Thyroid gland (tissue), 4 donors: ENCODE results near the gene KLHL25. TPM values are rescaled to one million over a fixed set of nuclear protein-coding genes. Genes with fewer than 3 reads are reported as not detected.
A peak's percentile ranks its signal among the peaks of the same experiment; 100 is the strongest.

Experiments
- DNase-seq, 2 donors: peaks; one replicate each; pipeline ENCODE4 v3.0.0-alpha.2; 2019
- H3K27ac ChIP-seq, 3 donors: fragments of 200-600 bp; sonication (generic); 1 replicate in 2 of 3; 2 replicates in 1 of 3; pipeline ENCODE4 v1.5.1; 2016 to 2019; ENCODE audit warnings: mild to moderate bottlenecking in 1 of 3, moderate library complexity in 1 of 3
- H3K27me3 ChIP-seq: fragments of 200-600 bp; sonication (generic); one replicate; pipeline ENCODE4 v1.5.1; 2019
- H3K36me3 ChIP-seq, 2 donors: fragments of 200-600 bp; sonication (generic); one replicate each; pipeline ENCODE4 v1.5.1; 2016 to 2019
- H3K4me1 ChIP-seq, 2 donors: fragments of 200-600 bp; sonication (generic); one replicate each; pipeline ENCODE4 v1.5.1; 2017 to 2019
- H3K4me3 ChIP-seq, 3 donors: fragments of 200-600 bp; sonication (generic); replicated peaks in 1 of 3; 1 replicate in 2 of 3; 2 replicates in 1 of 3; pipeline ENCODE4 v1.5.1; 2016; ENCODE audit warnings: mild to moderate bottlenecking in 1 of 3
- H3K9me3 ChIP-seq: fragments of 200-600 bp; sonication (generic); one replicate; pipeline ENCODE4 v1.5.1; 2017
- POLR2A ChIP-seq, 2 donors: fragments of 450-650 bp; IDR thresholded peaks; one replicate each; pipeline ENCODE4 v1.6.1; 2017; ENCODE audit warnings: antibody characterized with exemption in 2 of 2, mild to moderate bottlenecking in 2 of 2, moderate library complexity in 1 of 2
- WGBS, 2 donors: methylation state at CpG; one replicate each; pipeline ENCODE4 v1.1.5; 2017; 5-methylcytosine and 5-hydroxymethylcytosine counted together
- intact Hi-C: fragments of 100-400 bp; cut with DNase I; formaldehyde crosslinking; loops from one replicate; pipeline ENCODE4 v1.15.1; 2023
- total RNA-seq, 4 donors: library from RNA; depleted of rRNA; stranded (reverse); fragments of >200 nt; gene quantifications; one replicate each; pipeline ENCODE4 v1.2.3, GENCODE V29; 2016
- TF ChIP-seq, protein P1 (sequence below), 6 experiments: fragments of 200-600 bp in 3 of 6; fragments of 450-650 bp in 3 of 6; sonication (generic) in 3 of 6; IDR thresholded peaks; one replicate each; pipeline ENCODE4 v1.5.1; 2016 to 2019; ENCODE audit warnings: antibody characterized with exemption in 6 of 6, mild to moderate bottlenecking in 2 of 6, inconsistent platforms in 1 of 6, moderate library complexity in 1 of 6

The KLHL25 gene
- total RNA-seq, 4 donors from 2014 or later: 4.2 to 8.8 (median 4.8) TPM

DNA sequence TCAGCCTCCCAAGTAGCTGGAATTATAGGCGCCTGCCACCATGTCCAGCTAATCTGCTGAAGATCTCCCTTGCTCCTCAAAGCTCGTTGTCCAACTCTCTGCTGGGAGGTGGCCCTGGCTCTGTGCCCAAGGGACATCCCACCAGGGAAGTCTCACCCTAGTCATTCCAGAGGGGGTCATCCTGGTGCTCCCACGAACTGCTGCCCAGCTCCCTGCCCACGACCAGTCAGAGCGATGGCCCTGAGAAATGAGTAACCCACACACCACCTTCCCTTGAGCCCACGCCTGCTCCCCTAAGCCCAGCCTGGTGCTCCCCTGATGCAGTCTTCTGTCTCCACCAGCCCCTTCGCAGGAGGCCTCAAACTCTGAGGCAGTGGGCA, 5.2 kb downstream of the KLHL25 start:
- Histone ChIP-seq H3K4me3 (no peak overlapping the region), H3K27me3 (no peaks in the 10 kb centered on the region), H3K4me1 (peaks cover 27 to 57% of the 10 kb centered on the region in 2 donors), H3K9me3 (no peaks in the 10 kb centered on the region), H3K36me3 (no peaks in the 10 kb centered on the region), H3K27ac (no peak overlapping the region)
- no peak for TF ChIP-seq POLR2A (IDR thresholded peaks at IDR 0.05)
- TF ChIP-seq, protein P1, sequence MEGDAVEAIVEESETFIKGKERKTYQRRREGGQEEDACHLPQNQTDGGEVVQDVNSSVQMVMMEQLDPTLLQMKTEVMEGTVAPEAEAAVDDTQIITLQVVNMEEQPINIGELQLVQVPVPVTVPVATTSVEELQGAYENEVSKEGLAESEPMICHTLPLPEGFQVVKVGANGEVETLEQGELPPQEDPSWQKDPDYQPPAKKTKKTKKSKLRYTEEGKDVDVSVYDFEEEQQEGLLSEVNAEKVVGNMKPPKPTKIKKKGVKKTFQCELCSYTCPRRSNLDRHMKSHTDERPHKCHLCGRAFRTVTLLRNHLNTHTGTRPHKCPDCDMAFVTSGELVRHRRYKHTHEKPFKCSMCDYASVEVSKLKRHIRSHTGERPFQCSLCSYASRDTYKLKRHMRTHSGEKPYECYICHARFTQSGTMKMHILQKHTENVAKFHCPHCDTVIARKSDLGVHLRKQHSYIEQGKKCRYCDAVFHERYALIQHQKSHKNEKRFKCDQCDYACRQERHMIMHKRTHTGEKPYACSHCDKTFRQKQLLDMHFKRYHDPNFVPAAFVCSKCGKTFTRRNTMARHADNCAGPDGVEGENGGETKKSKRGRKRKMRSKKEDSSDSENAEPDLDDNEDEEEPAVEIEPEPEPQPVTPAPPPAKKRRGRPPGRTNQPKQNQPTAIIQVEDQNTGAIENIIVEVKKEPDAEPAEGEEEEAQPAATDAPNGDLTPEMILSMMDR (IDR thresholded peaks at IDR 0.05): no peak
- intact Hi-C loops: no loop called here
- no peak for DNase-seq
- WGBS, 2 donors: 82% methylated on average over 7 of the region's 7 CpGs

DNA sequence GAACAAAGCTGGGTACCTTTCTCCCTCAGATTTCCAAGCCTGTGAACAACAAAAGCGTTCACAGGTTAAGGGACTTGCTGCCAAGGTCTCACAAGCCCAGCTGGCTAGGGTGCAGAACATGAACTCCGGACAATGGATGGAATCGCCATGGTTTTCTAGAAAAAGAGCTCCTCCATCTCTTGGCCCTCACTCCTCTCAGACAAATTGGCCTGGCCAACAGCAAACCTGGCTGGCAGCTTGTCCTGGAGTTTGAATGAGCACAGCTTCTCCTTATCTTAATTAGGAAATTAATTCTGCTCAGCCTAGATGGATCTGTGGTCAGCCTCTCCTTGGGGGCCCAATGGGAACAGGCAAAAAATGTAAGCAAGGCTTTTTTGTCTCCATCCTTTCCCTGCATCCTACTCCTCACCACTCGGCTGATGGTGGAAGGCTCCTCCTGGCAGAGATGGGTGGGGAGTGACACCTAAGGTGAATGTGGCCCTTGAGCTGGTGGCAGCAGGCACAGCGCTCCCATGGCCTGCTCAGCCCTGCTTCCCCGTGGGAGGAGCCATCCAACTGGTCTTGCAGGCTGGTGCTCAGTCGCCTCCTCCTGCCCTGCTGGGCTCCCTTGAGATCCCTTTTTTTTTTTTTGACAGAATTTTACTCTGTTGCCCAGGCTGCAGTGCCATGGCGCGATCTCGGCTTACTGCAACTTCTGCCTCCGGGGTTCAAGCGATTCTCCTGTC, 5.8 kb downstream of the KLHL25 start:
- intact Hi-C loops: no loop called here
- TF ChIP-seq POLR2A (IDR thresholded peaks at IDR 0.05): no peak
- TF ChIP-seq, protein P1 (IDR thresholded peaks at IDR 0.05): peak in 1 of 6 experiments; percentile 32
- Histone ChIP-seq H3K27ac (no peak overlapping the region), H3K4me3 (no peak overlapping the region), H3K4me1 (peaks cover 27 to 59% of the 10 kb centered on the region in 2 donors), H3K36me3 (no peaks in the 10 kb centered on the region), H3K9me3 (no peaks in the 10 kb centered on the region), H3K27me3 (no peaks in the 10 kb centered on the region)
- peak; percentile 79 to 83 for DNase-seq
- WGBS, 2 donors: 53 to 62% methylated on average over 12 of the region's 12 CpGs

DNA sequence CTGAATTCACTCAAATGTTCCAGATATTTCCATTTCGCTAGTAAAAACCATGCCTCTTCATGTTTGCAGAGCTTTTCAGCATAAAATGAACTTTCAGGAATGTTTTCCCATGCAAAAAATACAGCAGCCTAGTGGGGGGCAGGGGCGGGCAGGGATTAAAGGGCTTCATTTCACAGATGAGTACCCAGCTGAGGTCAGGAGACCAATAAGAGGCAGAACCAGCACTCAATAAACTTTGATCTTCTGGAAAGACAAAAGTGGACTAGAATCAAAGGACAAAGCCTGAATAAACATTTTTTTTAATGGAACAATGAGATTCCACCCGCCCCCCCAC, 8.0 kb downstream of the KLHL25 start:
- TF ChIP-seq POLR2A (IDR thresholded peaks at IDR 0.05): no peak
- TF ChIP-seq, protein P1 (IDR thresholded peaks at IDR 0.05): no peak
- no peaks in the 10 kb centered on the region for H3K36me3 ChIP-seq
- peaks cover 27 to 41% of the 10 kb centered on the region in 2 donors for H3K4me1 ChIP-seq
- no peak for DNase-seq
- H3K27me3 ChIP-seq: no peaks in the 10 kb centered on the region
- no peak overlapping the region for H3K4me3 ChIP-seq
- WGBS, 2 donors: 25 to 32% methylated on average over 3 of the region's 3 CpGs
- H3K9me3 ChIP-seq: no peaks in the 10 kb centered on the region
- peak overlapping the region; percentile 33 to 92 (median 90) for H3K27ac ChIP-seq
- intact Hi-C loops: no loop called here

DNA sequence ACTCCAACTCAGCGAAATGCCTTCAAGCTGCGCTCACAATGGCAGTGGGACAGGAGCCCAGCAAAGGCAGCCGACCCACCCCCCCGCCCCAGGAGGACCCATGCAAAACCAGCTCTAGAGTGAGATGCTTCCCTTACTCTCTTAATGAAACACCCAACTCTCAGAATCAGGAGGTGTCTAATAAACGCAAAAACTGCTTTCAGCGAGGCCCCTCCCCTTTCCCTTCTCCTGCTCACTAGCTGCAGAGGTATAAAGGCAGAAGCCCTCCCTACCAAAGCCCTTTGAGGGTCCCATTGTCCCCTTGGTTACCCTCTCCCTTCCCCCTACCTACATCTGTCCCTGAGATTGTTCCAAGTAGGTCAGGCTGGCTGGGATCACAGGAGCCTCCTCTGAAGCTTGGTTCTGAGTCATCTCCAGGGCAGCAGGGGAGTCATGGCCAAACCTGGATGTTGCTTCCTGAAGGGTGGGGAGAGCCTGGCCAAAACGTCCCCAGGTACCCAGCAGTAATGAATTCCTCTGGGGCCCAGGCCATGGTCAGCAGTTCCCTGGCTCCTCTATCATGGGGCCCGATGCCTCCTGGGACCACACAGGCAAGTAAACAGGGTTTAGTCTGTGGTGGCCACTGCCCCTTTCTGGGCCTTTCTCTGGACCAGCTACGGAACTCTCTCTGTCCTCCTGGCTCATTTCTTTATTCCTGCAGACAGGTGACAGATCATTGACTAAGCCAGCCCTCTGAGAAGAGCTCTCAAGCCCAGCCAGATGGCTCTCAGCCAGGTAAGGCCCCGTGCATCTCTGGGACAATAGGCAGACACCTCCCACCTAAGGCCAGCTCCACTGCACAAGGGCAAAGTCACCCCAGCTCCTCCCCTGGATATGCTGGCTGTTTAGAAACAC, 8.6 kb downstream of the KLHL25 start:
- intact Hi-C loops: no loop called here

More for the DNA sequence above, 8.6 kb downstream of the KLHL25 start:
- Histone ChIP-seq H3K36me3 (no peaks in the 10 kb centered on the region), H3K27me3 (no peaks in the 10 kb centered on the region), H3K4me1 (peaks cover 27 to 41% of the 10 kb centered on the region in 2 donors), H3K4me3 (no peak overlapping the region), H3K9me3 (no peaks in the 10 kb centered on the region), H3K27ac (peak overlapping the region; percentile 53 to 92 (median 90))
- 24 to 38% methylated on average over 9 to 10 of the region's 10 CpGs for WGBS, 2 donors
- DNase-seq: peak; percentile 92 to 94
- TF ChIP-seq POLR2A (IDR thresholded peaks at IDR 0.05): peak in 1 of 2 donors; percentile 20
- TF ChIP-seq, protein P1 (IDR thresholded peaks at IDR 0.05): peak in 1 of 6 experiments; percentile 18
